Measurements from ENCODE around the gene ARF5. TPM values are rescaled to one million over a fixed set of nuclear protein-coding genes. Genes with fewer than 3 reads are reported as not detected.

ARF5 gene
- total RNA-seq, 4 donors from 2014 or later: 117 to 180 (median 147) TPM

GRCh38 chr7:127628445-127628844 lies 40.2 kb downstream of the ARF5 start:
- Histone ChIP-seq H3K4me1 (no peaks in the 10 kb centered on the region), H3K4me3 (no peak overlapping the region), H3K9me3 (no peaks in the 10 kb centered on the region), H3K27ac (replicated peaks in 1 of 4) (no peak overlapping the region), H3K27me3 (peaks cover 0 to 5% (median 0%) of the 10 kb centered on the region in 4 donors), H3K36me3 (no peaks in the 10 kb centered on the region)
- no peak for DNase-seq (ENCODE audit: extremely low spot score)
- WGBS: 57% methylated on average over 3 of the region's 3 CpGs
- TF ChIP-seq CTCF (IDR thresholded peaks at IDR 0.05) (no peak), POLR2AphosphoS5 (IDR thresholded peaks at IDR 0.05) (no peak), POLR2A (IDR thresholded peaks at IDR 0.05; ENCODE audit: low read depth) (no peak), EP300 (IDR thresholded peaks at IDR 0.05) (no peak)
- intact Hi-C loops (cut with DNase I): no loop called here

- 18% methylated on average over 5 of the region's 5 CpGs for WGBS
- DNase-seq (ENCODE audit: extremely low spot score): no peak
- peaks cover 0 to 5% (median 0%) of the 10 kb centered on the region in 4 donors for H3K27me3 ChIP-seq
- no peaks in the 10 kb centered on the region for H3K4me1 ChIP-seq
- intact Hi-C loops (cut with DNase I): no loop called here
- no peak overlapping the region for H3K4me3 ChIP-seq
- H3K9me3 ChIP-seq: no peaks in the 10 kb centered on the region
- H3K36me3 ChIP-seq: no peaks in the 10 kb centered on the region
- H3K27ac ChIP-seq (replicated peaks in 1 of 4): no peak overlapping the region
- TF ChIP-seq CTCF (IDR thresholded peaks at IDR 0.05): peak in 2 of 3 experiments; percentile 4 to 37
- no peak for TF ChIP-seq POLR2AphosphoS5 (IDR thresholded peaks at IDR 0.05)
These were observed 41.1 kb downstream of the ARF5 start for GRCh38 chr7:127629268-127629854.

- no peak overlapping the region for H3K27ac ChIP-seq (replicated peaks in 1 of 4)
- intact Hi-C loops (cut with DNase I): no loop called here
- TF ChIP-seq POLR2AphosphoS5 (IDR thresholded peaks at IDR 0.05) (no peak), CTCF (IDR thresholded peaks at IDR 0.05) (no peak), EP300 (IDR thresholded peaks at IDR 0.05) (no peak), POLR2A (IDR thresholded peaks at IDR 0.05; ENCODE audit: low read depth) (no peak)
- no peaks in the 10 kb centered on the region for H3K9me3 ChIP-seq
- no peak overlapping the region for H3K4me3 ChIP-seq
- peaks cover 0 to 5% (median 0%) of the 10 kb centered on the region in 4 donors for H3K27me3 ChIP-seq
- H3K4me1 ChIP-seq: no peaks in the 10 kb centered on the region
- 70% methylated on average over 7 of the region's 7 CpGs for WGBS
- DNase-seq (ENCODE audit: extremely low spot score): peak; percentile 78
- no peaks in the 10 kb centered on the region for H3K36me3 ChIP-seq
These were observed 44.2 kb downstream of the ARF5 start for GRCh38 chr7:127632276-127632910.

GRCh38 chr7:127635659-127636285 lies 47.6 kb downstream of the ARF5 start:
- Histone ChIP-seq H3K4me3 (no peak overlapping the region), H3K27me3 (peaks cover 0 to 13% (median 0%) of the 10 kb centered on the region in 4 donors), H3K9me3 (no peaks in the 10 kb centered on the region), H3K27ac (replicated peaks in 1 of 4) (no peak overlapping the region), H3K36me3 (no peaks in the 10 kb centered on the region), H3K4me1 (no peaks in the 10 kb centered on the region)
- DNase-seq (ENCODE audit: extremely low spot score): no peak
- WGBS: 57% methylated on average over 3 of the region's 3 CpGs
- intact Hi-C loops (cut with DNase I): no loop called here
- TF ChIP-seq CTCF (IDR thresholded peaks at IDR 0.05): no peak
- no peak for TF ChIP-seq POLR2A (IDR thresholded peaks at IDR 0.05; ENCODE audit: low read depth)

Data from esophagus muscularis mucosa (tissue), 4 donors.